ENCODE measurements around the gene ZBED1.

DNA sequence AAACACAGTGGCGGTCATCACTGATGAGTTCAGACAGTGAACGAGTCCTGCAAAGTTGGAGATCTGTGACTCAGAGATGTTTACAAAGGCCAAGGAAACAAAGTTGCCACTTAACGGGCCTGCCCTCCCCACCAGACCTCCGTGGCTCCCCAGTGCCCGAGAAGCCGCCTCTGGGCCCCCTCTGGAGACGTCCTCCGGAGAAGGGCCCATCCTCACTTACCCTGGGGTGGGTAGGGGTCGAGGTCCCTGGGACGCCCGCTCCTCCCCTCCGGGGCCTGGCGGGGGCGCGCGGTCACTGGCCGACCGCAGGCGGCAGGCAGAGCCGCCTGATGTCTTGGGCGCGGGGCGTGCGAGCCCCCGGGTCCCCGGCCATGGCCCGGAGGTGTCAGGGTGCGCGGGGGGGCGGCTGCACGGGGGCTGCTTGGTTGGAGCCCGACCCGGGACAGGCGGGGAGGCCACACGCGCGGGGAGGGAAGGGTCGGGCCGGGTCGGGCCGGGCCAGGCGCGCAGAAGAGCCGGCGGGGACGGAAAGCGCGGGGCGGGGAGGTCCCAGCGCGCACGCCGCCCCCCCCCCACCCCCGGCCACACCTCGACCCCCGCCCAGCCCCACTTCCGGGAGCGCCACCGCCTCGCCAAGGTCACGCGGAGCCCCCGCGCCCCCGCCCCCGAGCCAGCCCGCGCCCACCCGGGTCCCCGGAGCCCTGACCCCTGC, 529 bp downstream of the ZBED1 start:
- TF ChIP-seq, protein P1, sequence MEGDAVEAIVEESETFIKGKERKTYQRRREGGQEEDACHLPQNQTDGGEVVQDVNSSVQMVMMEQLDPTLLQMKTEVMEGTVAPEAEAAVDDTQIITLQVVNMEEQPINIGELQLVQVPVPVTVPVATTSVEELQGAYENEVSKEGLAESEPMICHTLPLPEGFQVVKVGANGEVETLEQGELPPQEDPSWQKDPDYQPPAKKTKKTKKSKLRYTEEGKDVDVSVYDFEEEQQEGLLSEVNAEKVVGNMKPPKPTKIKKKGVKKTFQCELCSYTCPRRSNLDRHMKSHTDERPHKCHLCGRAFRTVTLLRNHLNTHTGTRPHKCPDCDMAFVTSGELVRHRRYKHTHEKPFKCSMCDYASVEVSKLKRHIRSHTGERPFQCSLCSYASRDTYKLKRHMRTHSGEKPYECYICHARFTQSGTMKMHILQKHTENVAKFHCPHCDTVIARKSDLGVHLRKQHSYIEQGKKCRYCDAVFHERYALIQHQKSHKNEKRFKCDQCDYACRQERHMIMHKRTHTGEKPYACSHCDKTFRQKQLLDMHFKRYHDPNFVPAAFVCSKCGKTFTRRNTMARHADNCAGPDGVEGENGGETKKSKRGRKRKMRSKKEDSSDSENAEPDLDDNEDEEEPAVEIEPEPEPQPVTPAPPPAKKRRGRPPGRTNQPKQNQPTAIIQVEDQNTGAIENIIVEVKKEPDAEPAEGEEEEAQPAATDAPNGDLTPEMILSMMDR (IDR thresholded peaks at IDR 0.05; ENCODE audit: insufficient read depth, low read length, poor library complexity, severe bottlenecking): no peak
- TF ChIP-seq EZH2phosphoT487 (conservative IDR thresholded peaks at IDR 0.05; ENCODE audit: low read length): no peak
